ENCODE measurements around the gene ZNF100. TPM values are rescaled to one million over a fixed set of nuclear protein-coding genes. Genes with fewer than 3 reads are reported as not detected.
"Not testable (repeated sequence)": the region's sequence is repeated elsewhere in the genome, so short reads cannot be mapped to it uniquely, and the experiment has no call there.

ZNF100 gene
- total RNA-seq, 1 experiment from 2014 or later, result 30.7 TPM

DNA sequence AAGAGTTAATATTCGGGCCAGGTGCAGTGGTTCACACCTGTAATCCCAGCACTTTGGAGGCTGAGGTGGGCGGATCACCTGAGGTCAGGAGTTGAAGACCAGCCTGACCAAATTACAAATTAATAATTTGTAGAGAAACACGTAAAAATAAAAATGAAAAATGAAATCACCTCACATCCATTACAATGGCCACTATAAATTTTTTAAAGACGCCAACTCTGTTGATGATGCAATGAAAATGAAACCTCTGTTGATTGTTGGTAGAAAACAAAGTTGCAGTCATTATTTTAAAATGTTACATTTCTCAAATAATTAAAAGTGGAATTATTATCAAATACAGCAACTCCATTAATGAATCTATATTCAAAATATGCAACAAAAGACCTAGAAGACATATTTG is 26.8 kb downstream of the ZNF100 start:
- Histone ChIP-seq H3K4ac (ENCODE audit: low read depth, low read length) (no peak overlapping the region), H2BK5ac (ENCODE audit: insufficient read length, low read length) (no peak overlapping the region), H2BK12ac (ENCODE audit: insufficient read length, low read depth, low read length) (no peak overlapping the region), H4K20me1 (ENCODE audit: control insufficient read depth, insufficient read depth, insufficient read length) (no peaks in the 10 kb centered on the region), H3K27ac (ENCODE audit: insufficient read length, low read depth, low read length) (no peak overlapping the region), H3K56ac (ENCODE audit: insufficient read length, low read depth, low read length) (no peak overlapping the region), H3K23ac (ENCODE audit: insufficient read length, low read depth, low read length) (no peak overlapping the region), H3K9ac (ENCODE audit: extremely low read depth, insufficient read length, low read length) (no peak overlapping the region), H3K4me2 (ENCODE audit: insufficient read depth, insufficient read length, low read length) (no peak overlapping the region), H3K27me3 (ENCODE audit: insufficient read depth, low read length) (no peaks in the 10 kb centered on the region), H3K4me1 (ENCODE audit: insufficient read depth, low read length) (no peaks in the 10 kb centered on the region), H4K91ac (ENCODE audit: insufficient read length, low read depth, low read length) (no peak overlapping the region), H3T11ph (ENCODE audit: low read length) (no peak overlapping the region), H3K14ac (ENCODE audit: insufficient read depth, low read length) (no peak overlapping the region), H3K9me3 (ENCODE audit: control insufficient read depth, low read depth, low read length) (no peaks in the 10 kb centered on the region), H2BK120ac (ENCODE audit: low read depth, low read length, poor library complexity, severe bottlenecking) (no peak overlapping the region), H3K79me2 (ENCODE audit: insufficient read depth, low read length) (no peaks in the 10 kb centered on the region), H2BK20ac (ENCODE audit: low read depth, low read length, poor library complexity, severe bottlenecking) (no peak overlapping the region), H3K23me2 (ENCODE audit: insufficient read length, low read depth, low read length, poor library complexity, severe bottlenecking) (no peaks in the 10 kb centered on the region), H4K8ac (replicated peaks; ENCODE audit: insufficient read length, low read depth, low read length) (no peak overlapping the region), H4K5ac (ENCODE audit: insufficient read length, low read depth, low read length) (no peak overlapping the region), H3K79me1 (ENCODE audit: insufficient read depth, low read depth, low read length, poor library complexity, severe bottlenecking) (no peaks in the 10 kb centered on the region), H3K18ac (ENCODE audit: insufficient read length, low read depth, low read length) (no peak overlapping the region), H2AK5ac (ENCODE audit: insufficient read length, low read length) (no peak overlapping the region), H2AFZ (ENCODE audit: low read length) (no peak overlapping the region), H2BK15ac (ENCODE audit: low read depth, low read length) (no peak overlapping the region)
- no peak for DNase-seq
- Mint-ChIP-seq H3K9me3 (peaks cover 9 to 52% of the 10 kb centered on the region in 2 experiments; a peak in 4 of 5 replicates), H3K4me1 (no peaks in the 10 kb centered on the region), H3K27ac (no peak overlapping the region), H3K27me3 (ENCODE audit: low read depth) (no peaks in the 10 kb centered on the region), H3K36me3 (ENCODE audit: insufficient read depth in 1 of 3, low read depth in 3 of 3) (peaks cover 72 to 81% (median 76%) of the 10 kb centered on the region in 3 experiments), H3K4me3 (no peak overlapping the region)
- TF ChIP-seq, protein P1, sequence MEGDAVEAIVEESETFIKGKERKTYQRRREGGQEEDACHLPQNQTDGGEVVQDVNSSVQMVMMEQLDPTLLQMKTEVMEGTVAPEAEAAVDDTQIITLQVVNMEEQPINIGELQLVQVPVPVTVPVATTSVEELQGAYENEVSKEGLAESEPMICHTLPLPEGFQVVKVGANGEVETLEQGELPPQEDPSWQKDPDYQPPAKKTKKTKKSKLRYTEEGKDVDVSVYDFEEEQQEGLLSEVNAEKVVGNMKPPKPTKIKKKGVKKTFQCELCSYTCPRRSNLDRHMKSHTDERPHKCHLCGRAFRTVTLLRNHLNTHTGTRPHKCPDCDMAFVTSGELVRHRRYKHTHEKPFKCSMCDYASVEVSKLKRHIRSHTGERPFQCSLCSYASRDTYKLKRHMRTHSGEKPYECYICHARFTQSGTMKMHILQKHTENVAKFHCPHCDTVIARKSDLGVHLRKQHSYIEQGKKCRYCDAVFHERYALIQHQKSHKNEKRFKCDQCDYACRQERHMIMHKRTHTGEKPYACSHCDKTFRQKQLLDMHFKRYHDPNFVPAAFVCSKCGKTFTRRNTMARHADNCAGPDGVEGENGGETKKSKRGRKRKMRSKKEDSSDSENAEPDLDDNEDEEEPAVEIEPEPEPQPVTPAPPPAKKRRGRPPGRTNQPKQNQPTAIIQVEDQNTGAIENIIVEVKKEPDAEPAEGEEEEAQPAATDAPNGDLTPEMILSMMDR (conservative IDR thresholded peaks at IDR 0.05), result no peak
- WGBS (ENCODE audit: extremely low coverage, insufficient read length, low lambda C conversion rate), result no CpG with 5 or more reads among the region's 4 CpGs

DNA sequence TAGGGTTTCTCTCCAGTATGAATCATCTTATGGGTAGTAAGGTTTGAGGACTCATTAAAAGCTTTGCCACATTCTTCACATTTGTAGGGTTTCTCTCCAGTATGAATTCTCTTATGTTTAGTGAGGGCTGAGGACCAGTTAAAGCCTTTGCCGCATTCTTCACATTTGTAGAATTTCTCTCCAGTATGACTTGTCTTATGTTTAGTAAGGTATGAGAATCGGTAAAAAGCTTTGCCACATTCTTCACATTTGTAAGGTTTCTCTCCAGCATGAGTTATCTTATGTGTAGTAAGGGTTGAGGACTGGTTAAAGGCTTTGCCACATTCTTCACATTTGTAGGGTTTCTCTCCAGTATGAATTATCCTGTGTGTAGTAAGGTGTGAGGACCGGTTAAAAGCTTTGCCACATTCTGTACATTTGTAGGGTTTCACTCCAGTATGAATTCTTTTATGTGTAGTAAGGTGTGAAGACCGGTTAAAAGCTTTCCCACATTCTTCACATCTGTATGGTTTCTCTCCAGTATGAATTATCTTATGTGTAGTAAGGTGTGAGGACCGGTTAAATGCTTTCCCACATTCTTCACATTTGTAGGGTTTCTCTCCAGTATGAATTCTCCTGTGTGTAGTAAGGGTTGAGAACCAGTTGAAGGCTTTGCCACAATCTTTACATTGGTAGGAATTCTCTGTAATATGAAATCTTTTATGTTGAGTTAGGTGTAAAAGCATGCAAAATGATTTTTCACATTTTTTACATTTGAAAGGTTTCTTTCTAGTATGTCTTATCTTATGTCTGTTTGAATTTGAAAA is 40.2 kb downstream of the ZNF100 start:
- not testable (repeated sequence) for H2AFZ ChIP-seq (ENCODE audit: low read length); H3K14ac ChIP-seq (ENCODE audit: insufficient read depth, low read length); H3K23ac ChIP-seq (ENCODE audit: insufficient read length, low read depth, low read length); H3K27me3 ChIP-seq (ENCODE audit: insufficient read depth, low read length); H3K4me3 Mint-ChIP-seq; H3K56ac ChIP-seq (ENCODE audit: insufficient read length, low read depth, low read length); H2BK15ac ChIP-seq (ENCODE audit: low read depth, low read length); H2BK5ac ChIP-seq (ENCODE audit: insufficient read length, low read length); H3K18ac ChIP-seq (ENCODE audit: insufficient read length, low read depth, low read length); H4K91ac ChIP-seq (ENCODE audit: insufficient read length, low read depth, low read length); H4K8ac ChIP-seq (replicated peaks; ENCODE audit: insufficient read length, low read depth, low read length); H3K27ac ChIP-seq (ENCODE audit: insufficient read length, low read depth, low read length); H3K79me1 ChIP-seq (ENCODE audit: insufficient read depth, low read depth, low read length, poor library complexity, severe bottlenecking); H3K4me1 ChIP-seq (ENCODE audit: insufficient read depth, low read length); DNase-seq; H3K27ac Mint-ChIP-seq; H4K20me1 ChIP-seq (ENCODE audit: control insufficient read depth, insufficient read depth, insufficient read length); H2BK12ac ChIP-seq (ENCODE audit: insufficient read length, low read depth, low read length); H4K5ac ChIP-seq (ENCODE audit: insufficient read length, low read depth, low read length); H3K27me3 Mint-ChIP-seq (ENCODE audit: low read depth); H2BK20ac ChIP-seq (ENCODE audit: low read depth, low read length, poor library complexity, severe bottlenecking); H2AK5ac ChIP-seq (ENCODE audit: insufficient read length, low read length); H3K4me1 Mint-ChIP-seq; H3K23me2 ChIP-seq (ENCODE audit: insufficient read length, low read depth, low read length, poor library complexity, severe bottlenecking); H2BK120ac ChIP-seq (ENCODE audit: low read depth, low read length, poor library complexity, severe bottlenecking); H3K79me2 ChIP-seq (ENCODE audit: insufficient read depth, low read length); H3K4me2 ChIP-seq (ENCODE audit: insufficient read depth, insufficient read length, low read length); H3K4ac ChIP-seq (ENCODE audit: low read depth, low read length); H3T11ph ChIP-seq (ENCODE audit: low read length); H3K9ac ChIP-seq (ENCODE audit: extremely low read depth, insufficient read length, low read length)
- Mint-ChIP-seq H3K9me3 (peaks cover 59 to 65% of the 10 kb centered on the region in 2 experiments), H3K36me3 (ENCODE audit: insufficient read depth in 1 of 3, low read depth in 3 of 3) (peaks cover 59 to 73% (median 72%) of the 10 kb centered on the region in 3 experiments)
- WGBS (ENCODE audit: extremely low coverage, insufficient read length, low lambda C conversion rate), result no CpG with 5 or more reads among the region's 5 CpGs
- H3K9me3 ChIP-seq (ENCODE audit: control insufficient read depth, low read depth, low read length), result peaks cover 24% of the 10 kb centered on the region

Data from H9 (cell line).